NT2/D1 (cell line): ENCODE measurements around the gene SIRT2.

Experiments used
- SUZ12 ChIP-seq: IDR thresholded peaks from 2 replicates; pipeline ENCODE4 v1.6.1; 2011; ENCODE audit not compliant: insufficient read length, insufficient read depth; ENCODE audit errors: extremely low read depth
- YY1 ChIP-seq: IDR thresholded peaks from 2 replicates; pipeline ENCODE4 v1.6.1; 2011; ENCODE audit not compliant: insufficient read length, insufficient read depth
- ZNF274 ChIP-seq: IDR thresholded peaks from 2 replicates; pipeline ENCODE4 v1.6.1; 2011; ENCODE audit warnings: mild to moderate bottlenecking, low read depth, low read length

DNA sequence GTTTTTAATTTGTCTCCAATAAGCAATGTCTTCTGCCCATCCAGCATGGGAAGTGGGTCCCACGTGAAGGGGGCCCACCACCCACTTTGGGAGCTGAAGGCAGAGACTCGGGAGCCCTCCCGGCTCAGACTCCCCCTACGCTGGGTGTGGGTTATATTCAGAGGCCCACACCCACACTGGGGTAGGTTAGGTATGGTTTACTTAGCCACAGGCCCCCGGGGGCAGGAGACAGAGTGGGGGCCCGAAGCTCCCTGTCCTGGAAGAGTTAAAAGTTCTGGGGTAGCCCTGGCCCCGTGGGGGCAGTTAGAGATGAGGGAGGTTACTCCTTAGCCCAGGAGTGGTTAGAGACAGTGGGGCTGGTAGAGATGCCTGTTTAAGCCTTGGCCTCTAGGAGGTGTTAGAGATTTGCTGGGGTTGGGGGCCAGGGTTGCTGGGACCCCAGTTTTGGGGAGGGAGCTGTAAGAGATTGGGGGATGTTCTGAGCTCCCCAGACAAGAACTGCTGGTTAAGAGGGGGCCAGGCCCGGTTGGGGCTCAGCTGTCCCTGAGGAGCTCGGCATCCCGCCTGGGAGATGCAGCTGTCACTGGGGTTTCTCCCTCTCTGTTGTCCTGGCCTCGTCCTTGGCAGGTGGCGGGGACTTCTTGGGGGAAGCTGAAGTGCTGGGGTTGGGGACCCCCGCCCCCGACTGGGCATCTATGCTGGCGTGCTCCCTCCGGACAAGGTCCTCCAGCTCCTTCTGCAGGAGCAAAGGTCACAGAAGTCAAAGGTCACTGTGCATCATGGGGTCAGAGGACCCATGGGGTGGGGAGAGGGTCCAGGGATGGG lies 20.6 kb downstream of the SIRT2 start:
- TF ChIP-seq YY1, result no peak
- TF ChIP-seq ZNF274, result no peak
- TF ChIP-seq SUZ12, result no peak
